Measurements from ENCODE around the gene KIF3A.

The KIF3A gene

DNA sequence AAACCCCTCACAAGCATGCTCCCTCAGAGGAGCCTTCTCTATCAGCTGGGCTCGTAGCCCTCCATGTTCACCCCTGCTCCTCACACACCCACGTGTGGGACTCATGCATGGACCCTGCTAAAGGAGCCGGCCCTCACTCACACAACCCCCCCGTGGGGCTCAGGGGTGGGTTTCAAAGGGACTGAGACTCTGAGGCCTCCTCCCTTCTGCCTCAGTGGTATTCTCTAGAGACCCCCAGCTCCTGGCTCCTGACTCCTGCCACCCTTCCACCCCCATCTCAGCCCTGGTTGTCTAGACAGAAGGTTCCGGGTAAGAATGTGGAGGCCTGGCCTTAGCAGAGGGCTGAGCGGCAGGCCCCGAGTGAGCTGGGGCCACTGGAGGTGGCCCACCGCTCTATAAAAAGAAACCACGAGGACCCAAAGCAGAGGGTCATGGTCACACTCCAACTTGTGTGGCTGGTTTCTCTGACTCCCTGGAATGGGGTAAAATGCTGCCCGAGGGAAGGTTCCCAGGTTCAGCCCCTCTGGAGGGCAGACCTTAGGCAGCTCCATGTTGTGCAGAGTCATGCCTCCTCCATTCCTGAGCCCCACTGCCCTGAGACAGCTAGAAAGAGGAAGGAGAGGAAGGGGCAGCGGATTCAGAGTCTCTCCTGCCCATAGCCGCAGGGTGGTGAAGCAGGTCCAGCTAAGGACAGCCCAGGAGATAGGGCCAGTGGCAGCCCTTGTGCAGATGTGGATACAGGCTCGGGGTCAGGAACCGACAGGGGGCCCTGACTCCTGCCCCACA lies 28.9 kb upstream of the KIF3A start:
- Histone ChIP-seq H3K27ac (ENCODE audit: insufficient read depth in 1 of 2, low read depth in 1 of 2, low read length in 2 of 2, poor library complexity in 1 of 2, severe bottlenecking in 2 of 2) (no peak overlapping the region), H3K4me3 (ENCODE audit: control insufficient read depth in 1 of 7, extremely low read depth in 1 of 7, insufficient read depth in 4 of 7, low read depth in 2 of 7, low read length in 6 of 7) (no peak overlapping the region), H3K27me3 (replicated peaks in 2 of 5; ENCODE audit: control insufficient read depth in 4 of 5, insufficient read depth in 5 of 5, low read length in 4 of 5) (peaks cover 0 to 3% (median 0%) of the 10 kb centered on the region in 5 experiments), H3K36me3 (ENCODE audit: control insufficient read depth in 4 of 4, insufficient read depth in 4 of 4, low read length in 3 of 4) (no peaks in the 10 kb centered on the region), H3K9me3 (ENCODE audit: control extremely low read depth in 1 of 5, control insufficient read depth in 4 of 5, insufficient read depth in 2 of 5, low read depth in 1 of 5, low read length in 4 of 5) (no peaks in the 10 kb centered on the region), H3K4me1 (ENCODE audit: control extremely low read depth in 1 of 4, control insufficient read depth in 4 of 4, insufficient read depth in 4 of 4, low read length in 3 of 4) (peaks cover 0 to 6% (median 2%) of the 10 kb centered on the region in 4 experiments)
- peak in 1 of 3 donors; percentile 25 for DNase-seq
- CTCF ChIA-PET: interaction anchor here (1.4 to 4.5 kb wide), 4 partner anchors 10 to 58 kb away, joined by 3 to 42 read pairs (median 4); partner anchors contain the start of gene CCNI2
- 95% methylated on average over 12 of the region's 14 CpGs for WGBS (ENCODE audit: insufficient coverage)
- POLR2A ChIA-PET: no interaction called here

DNA sequence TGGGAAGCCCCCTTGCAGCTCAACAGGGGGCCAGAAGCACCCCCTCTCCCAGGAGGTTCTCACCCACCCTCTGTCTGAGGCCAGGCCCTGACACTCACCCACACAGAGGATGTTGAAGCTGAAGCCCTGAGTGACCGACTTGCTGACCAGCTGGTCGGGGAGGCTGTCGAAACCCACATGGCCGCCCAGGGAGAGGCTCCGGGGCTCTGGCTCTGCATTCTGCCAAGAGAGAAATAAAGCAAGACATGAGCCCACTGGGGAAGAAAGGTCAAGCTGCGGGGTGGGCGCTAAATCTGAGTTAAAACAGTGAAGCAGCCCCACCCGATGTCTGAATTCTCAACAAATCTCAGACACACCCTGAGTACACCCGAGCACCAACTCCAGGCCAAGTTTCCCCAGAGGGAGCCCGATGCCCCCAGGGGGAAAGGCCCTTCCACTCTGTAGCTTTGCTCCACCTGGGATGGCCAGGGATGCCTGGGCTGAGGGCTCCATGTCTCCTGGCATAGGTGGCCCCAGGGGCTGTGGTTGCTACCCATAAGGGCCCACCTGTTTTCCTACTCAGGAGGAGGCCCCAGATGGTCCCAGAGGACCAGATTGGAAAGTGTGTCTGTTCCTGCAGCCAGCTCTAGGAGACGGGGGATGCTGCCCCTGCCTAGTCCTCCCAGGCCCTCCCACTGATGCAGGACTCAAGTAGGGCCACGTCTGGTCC lies 28.1 kb upstream of the KIF3A start:
- no peak overlapping the region for H3K27ac ChIP-seq (ENCODE audit: insufficient read depth in 1 of 2, low read depth in 1 of 2, low read length in 2 of 2, poor library complexity in 1 of 2, severe bottlenecking in 2 of 2)
- H3K9me3 ChIP-seq (ENCODE audit: control extremely low read depth in 1 of 5, control insufficient read depth in 4 of 5, insufficient read depth in 2 of 5, low read depth in 1 of 5, low read length in 4 of 5): no peaks in the 10 kb centered on the region
- 97% methylated on average over 12 of the region's 12 CpGs for WGBS (ENCODE audit: insufficient coverage)
- ChIA-PET CTCF (interaction anchor here (0.7 to 4.5 kb wide), 5 partner anchors 8 to 118 kb away, joined by 3 to 42 read pairs (median 4); no protein-coding TSS in a partner anchor), POLR2A (no interaction called here)
- DNase-seq: no peak
- H3K4me3 ChIP-seq (ENCODE audit: control insufficient read depth in 1 of 7, extremely low read depth in 1 of 7, insufficient read depth in 4 of 7, low read depth in 2 of 7, low read length in 6 of 7): no peak overlapping the region
- peaks cover 0 to 2% (median 0%) of the 10 kb centered on the region in 5 experiments for H3K27me3 ChIP-seq (replicated peaks in 2 of 5; ENCODE audit: control insufficient read depth in 4 of 5, insufficient read depth in 5 of 5, low read length in 4 of 5)
- peaks cover 0 to 6% (median 2%) of the 10 kb centered on the region in 4 experiments for H3K4me1 ChIP-seq (ENCODE audit: control extremely low read depth in 1 of 4, control insufficient read depth in 4 of 4, insufficient read depth in 4 of 4, low read length in 3 of 4)
- no peaks in the 10 kb centered on the region for H3K36me3 ChIP-seq (ENCODE audit: control insufficient read depth in 4 of 4, insufficient read depth in 4 of 4, low read length in 3 of 4)

DNA sequence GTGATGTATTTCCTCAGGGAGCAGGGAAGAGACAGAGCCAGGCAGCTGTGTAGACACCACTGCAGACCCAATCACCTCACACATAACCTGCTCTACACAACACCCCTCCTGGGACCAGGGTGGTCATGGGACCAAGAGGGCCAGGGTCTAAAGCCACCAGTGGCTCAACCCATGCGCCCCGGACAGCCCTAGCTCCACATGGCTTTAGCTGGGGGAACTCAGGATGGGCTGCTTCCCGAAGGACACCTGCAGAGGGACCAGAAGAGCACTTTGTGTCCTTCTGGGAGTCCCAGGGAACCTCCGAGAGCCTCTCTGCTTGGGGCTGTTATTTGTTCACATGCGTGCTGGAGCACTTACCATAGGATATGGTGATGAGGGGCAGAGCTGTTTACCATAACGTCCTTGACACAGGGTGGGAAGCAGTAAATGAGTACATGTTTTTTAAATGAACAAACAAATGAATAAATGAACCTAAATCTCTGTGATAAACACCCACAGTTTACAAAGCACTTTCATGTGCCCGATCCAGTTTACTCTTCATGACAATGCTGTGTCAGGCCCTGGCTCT lies 27.4 kb upstream of the KIF3A start:
- Histone ChIP-seq H3K4me3 (ENCODE audit: control insufficient read depth in 1 of 7, extremely low read depth in 1 of 7, insufficient read depth in 4 of 7, low read depth in 2 of 7, low read length in 6 of 7) (no peak overlapping the region), H3K36me3 (ENCODE audit: control insufficient read depth in 4 of 4, insufficient read depth in 4 of 4, low read length in 3 of 4) (peaks cover 0 to 4% (median 0%) of the 10 kb centered on the region in 4 experiments), H3K4me1 (ENCODE audit: control extremely low read depth in 1 of 4, control insufficient read depth in 4 of 4, insufficient read depth in 4 of 4, low read length in 3 of 4) (peaks cover 0 to 6% (median 2%) of the 10 kb centered on the region in 4 experiments), H3K27me3 (replicated peaks in 2 of 5; ENCODE audit: control insufficient read depth in 4 of 5, insufficient read depth in 5 of 5, low read length in 4 of 5) (peaks cover 0 to 2% (median 0%) of the 10 kb centered on the region in 5 experiments), H3K27ac (ENCODE audit: insufficient read depth in 1 of 2, low read depth in 1 of 2, low read length in 2 of 2, poor library complexity in 1 of 2, severe bottlenecking in 2 of 2) (no peak overlapping the region), H3K9me3 (ENCODE audit: control extremely low read depth in 1 of 5, control insufficient read depth in 4 of 5, insufficient read depth in 2 of 5, low read depth in 1 of 5, low read length in 4 of 5) (no peaks in the 10 kb centered on the region)
- POLR2A ChIA-PET: no interaction called here
- CTCF ChIA-PET: interaction anchor here (0.7 to 4.5 kb wide), 3 partner anchors 9 to 118 kb away, joined by 3 to 42 read pairs (median 4); no protein-coding TSS in a partner anchor
- WGBS (ENCODE audit: insufficient coverage): 95% methylated on average over 4 of the region's 7 CpGs
- no peak for DNase-seq

DNA sequence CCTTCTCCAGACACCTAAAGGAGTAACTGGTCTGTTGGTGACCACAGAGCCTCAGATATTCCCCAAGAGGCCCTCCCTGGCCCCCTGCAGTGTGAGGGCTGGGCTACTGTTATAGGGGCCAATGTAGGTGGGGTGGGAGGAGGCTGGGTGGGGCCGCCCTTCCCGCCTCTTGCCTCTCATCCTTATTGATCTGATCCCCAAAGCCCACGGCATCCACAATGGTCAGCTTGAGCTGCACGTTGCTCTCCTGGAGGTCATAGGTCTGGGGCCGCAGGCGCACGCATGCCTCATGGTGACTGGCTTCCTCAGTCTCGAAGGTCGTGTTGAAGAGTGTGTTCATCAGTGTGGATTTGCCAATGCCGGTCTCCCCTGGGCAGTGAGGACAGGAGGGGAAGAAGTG lies 26.7 kb upstream of the KIF3A start:
- Histone ChIP-seq H3K27me3 (replicated peaks in 2 of 5; ENCODE audit: control insufficient read depth in 4 of 5, insufficient read depth in 5 of 5, low read length in 4 of 5) (peaks cover 0 to 2% (median 0%) of the 10 kb centered on the region in 5 experiments), H3K4me1 (ENCODE audit: control extremely low read depth in 1 of 4, control insufficient read depth in 4 of 4, insufficient read depth in 4 of 4, low read length in 3 of 4) (peaks cover 0 to 6% (median 2%) of the 10 kb centered on the region in 4 experiments), H3K36me3 (ENCODE audit: control insufficient read depth in 4 of 4, insufficient read depth in 4 of 4, low read length in 3 of 4) (peaks cover 0 to 4% (median 0%) of the 10 kb centered on the region in 4 experiments), H3K27ac (ENCODE audit: insufficient read depth in 1 of 2, low read depth in 1 of 2, low read length in 2 of 2, poor library complexity in 1 of 2, severe bottlenecking in 2 of 2) (no peak overlapping the region), H3K9me3 (ENCODE audit: control extremely low read depth in 1 of 5, control insufficient read depth in 4 of 5, insufficient read depth in 2 of 5, low read depth in 1 of 5, low read length in 4 of 5) (no peaks in the 10 kb centered on the region), H3K4me3 (ENCODE audit: control insufficient read depth in 1 of 7, extremely low read depth in 1 of 7, insufficient read depth in 4 of 7, low read depth in 2 of 7, low read length in 6 of 7) (no peak overlapping the region)
- ChIA-PET POLR2A (no interaction called here), CTCF (interaction anchor here (0.7 kb wide), 1 partner anchor 10 kb away, joined by 3 read pairs; no protein-coding TSS in a partner anchor)
- no peak for DNase-seq
- 100% methylated on average over 3 of the region's 10 CpGs for WGBS (ENCODE audit: insufficient coverage)

DNA sequence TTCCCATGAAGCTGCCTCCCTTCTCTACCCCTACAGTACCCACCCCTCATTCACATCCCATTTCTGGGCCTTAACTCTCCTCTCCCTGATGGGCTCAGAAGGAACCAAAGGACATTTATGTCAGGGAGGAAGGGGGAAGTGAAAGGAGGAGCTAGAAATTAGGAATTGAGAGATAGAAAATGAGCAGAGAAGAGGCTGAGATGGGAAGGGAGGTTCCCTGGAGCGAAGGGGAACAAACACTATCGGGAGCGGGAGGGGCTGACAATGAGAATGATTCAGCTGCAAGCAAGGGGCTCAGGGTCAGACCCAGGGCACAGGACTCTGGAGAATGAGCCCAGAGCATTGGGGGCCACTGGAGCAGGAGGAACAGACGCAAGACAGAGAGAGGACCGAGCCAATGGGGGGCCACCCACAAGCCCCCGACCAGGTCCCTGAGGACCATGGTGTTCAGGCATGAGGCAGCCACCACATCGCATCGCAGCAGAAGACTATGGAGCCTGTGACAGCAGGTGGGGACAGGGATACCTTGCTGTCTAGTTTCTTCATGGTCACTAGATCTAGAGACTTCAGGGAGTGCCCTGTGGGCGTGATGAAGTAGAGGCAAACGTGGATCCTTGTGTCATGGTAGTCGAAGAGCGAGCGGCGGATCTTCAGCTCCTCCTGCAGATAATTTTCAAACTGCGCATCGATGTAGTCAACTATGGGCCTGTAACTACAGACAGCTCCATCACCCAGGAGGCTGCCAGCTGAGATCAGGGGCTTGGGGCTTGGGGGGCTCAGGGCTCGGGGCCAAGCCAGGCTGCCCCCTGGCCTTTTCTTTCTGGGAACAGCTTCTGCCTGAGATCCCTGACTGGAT lies 26.1 kb upstream of the KIF3A start:
- ChIA-PET POLR2A (interaction anchor here (0.6 kb wide), 1 partner anchor 270 kb away, joined by 3 read pairs; no protein-coding TSS in a partner anchor), CTCF (interaction anchor here (0.7 to 1.9 kb wide), 2 partner anchors 9 kb away, joined by 3 to 9 read pairs; no protein-coding TSS in a partner anchor)
- Histone ChIP-seq H3K4me3 (ENCODE audit: control insufficient read depth in 1 of 7, extremely low read depth in 1 of 7, insufficient read depth in 4 of 7, low read depth in 2 of 7, low read length in 6 of 7) (no peak overlapping the region), H3K27ac (ENCODE audit: insufficient read depth in 1 of 2, low read depth in 1 of 2, low read length in 2 of 2, poor library complexity in 1 of 2, severe bottlenecking in 2 of 2) (no peak overlapping the region), H3K36me3 (ENCODE audit: control insufficient read depth in 4 of 4, insufficient read depth in 4 of 4, low read length in 3 of 4) (peaks cover 0 to 4% (median 0%) of the 10 kb centered on the region in 4 experiments), H3K9me3 (ENCODE audit: control extremely low read depth in 1 of 5, control insufficient read depth in 4 of 5, insufficient read depth in 2 of 5, low read depth in 1 of 5, low read length in 4 of 5) (no peaks in the 10 kb centered on the region), H3K27me3 (replicated peaks in 2 of 5; ENCODE audit: control insufficient read depth in 4 of 5, insufficient read depth in 5 of 5, low read length in 4 of 5) (peaks cover 0 to 2% (median 0%) of the 10 kb centered on the region in 5 experiments), H3K4me1 (ENCODE audit: control extremely low read depth in 1 of 4, control insufficient read depth in 4 of 4, insufficient read depth in 4 of 4, low read length in 3 of 4) (peaks cover 0 to 6% (median 2%) of the 10 kb centered on the region in 4 experiments)
- no peak for DNase-seq
- 95% methylated on average over 17 of the region's 17 CpGs for WGBS (ENCODE audit: insufficient coverage)

DNA sequence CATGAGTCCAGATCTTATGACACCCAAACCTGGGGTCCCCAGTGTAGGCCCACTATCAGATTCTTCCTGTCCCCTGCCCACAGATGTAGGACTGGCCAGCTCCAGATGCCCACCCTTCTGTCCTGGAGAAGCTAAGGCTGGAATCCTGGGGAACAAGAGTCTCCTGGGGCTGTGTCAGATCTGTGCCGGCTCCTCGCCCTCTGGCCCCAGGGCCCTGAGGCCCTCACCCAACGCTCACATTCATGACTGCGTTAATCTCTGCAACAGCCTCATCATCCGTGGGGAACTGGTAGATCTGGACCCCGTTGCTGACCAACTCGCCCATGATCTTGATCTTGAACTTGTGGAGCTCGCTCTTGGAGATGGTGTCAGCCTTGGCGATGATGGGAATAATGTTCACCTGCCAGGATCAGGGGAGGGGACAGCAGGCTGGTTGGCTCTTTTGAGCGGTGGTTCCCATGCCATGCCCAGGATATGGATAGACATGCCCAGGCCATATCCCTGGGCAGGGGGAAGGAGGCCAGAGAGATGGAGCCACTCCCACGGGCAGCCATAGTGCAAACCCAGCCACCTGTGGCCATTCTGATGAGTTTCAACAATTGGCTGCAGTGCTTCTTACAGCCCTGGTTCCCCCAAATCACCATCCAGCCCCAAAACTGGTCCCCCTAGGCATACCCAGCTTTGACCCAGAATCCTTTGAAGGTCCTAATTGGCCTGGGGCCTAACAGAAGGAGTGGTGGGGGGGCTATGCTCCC lies 25.1 kb upstream of the KIF3A start:
- H3K36me3 ChIP-seq (ENCODE audit: control insufficient read depth in 4 of 4, insufficient read depth in 4 of 4, low read length in 3 of 4): peaks cover 0 to 4% (median 0%) of the 10 kb centered on the region in 4 experiments
- H3K4me1 ChIP-seq (ENCODE audit: control extremely low read depth in 1 of 4, control insufficient read depth in 4 of 4, insufficient read depth in 4 of 4, low read length in 3 of 4): no peaks in the 10 kb centered on the region
- ChIA-PET CTCF (interaction anchor here (0.8 to 1.9 kb wide), 5 partner anchors 8 to 56 kb away, joined by 3 to 9 read pairs (median 4); partner anchors contain the start of gene CCNI2), POLR2A (interaction anchor here (0.9 kb wide), 1 partner anchor 12 kb away, joined by 3 read pairs; no protein-coding TSS in a partner anchor)
- no peak overlapping the region for H3K4me3 ChIP-seq (ENCODE audit: control insufficient read depth in 1 of 7, extremely low read depth in 1 of 7, insufficient read depth in 4 of 7, low read depth in 2 of 7, low read length in 6 of 7)
- H3K27me3 ChIP-seq (replicated peaks in 2 of 5; ENCODE audit: control insufficient read depth in 4 of 5, insufficient read depth in 5 of 5, low read length in 4 of 5): no peaks in the 10 kb centered on the region
- no peak overlapping the region for H3K27ac ChIP-seq (ENCODE audit: insufficient read depth in 1 of 2, low read depth in 1 of 2, low read length in 2 of 2, poor library complexity in 1 of 2, severe bottlenecking in 2 of 2)
- no peak for DNase-seq
- WGBS (ENCODE audit: insufficient coverage): 98% methylated on average over 11 of the region's 11 CpGs
- H3K9me3 ChIP-seq (ENCODE audit: control extremely low read depth in 1 of 5, control insufficient read depth in 4 of 5, insufficient read depth in 2 of 5, low read depth in 1 of 5, low read length in 4 of 5): no peaks in the 10 kb centered on the region

Data from common myeloid progenitor, CD34-positive (primary cell).